Ishikawa (cell line): ENCODE data around the gene PROM1.

Experiments used
- CEBPB ChIP-seq: IDR thresholded peaks from 2 replicates; pipeline ENCODE4 v1.6.1; 2012
- CREB1 ChIP-seq: IDR thresholded peaks from 2 replicates; pipeline ENCODE4 v1.6.1; 2012; ENCODE audit warnings: low read depth
- EGR1 ChIP-seq: IDR thresholded peaks from 2 replicates; pipeline ENCODE4 v1.6.1; 2012
- EP300 ChIP-seq: IDR thresholded peaks from 2 replicates; pipeline ENCODE4 v1.6.1; 2012; ENCODE audit warnings: borderline replicate concordance
- FOXM1 ChIP-seq: IDR thresholded peaks from 2 replicates; pipeline ENCODE4 v1.6.1; 2012; ENCODE audit warnings: low read depth, borderline replicate concordance
- NFIC ChIP-seq: IDR thresholded peaks from 2 replicates; pipeline ENCODE4 v1.6.1; 2012
- RAD21 ChIP-seq: IDR thresholded peaks from 2 replicates; pipeline ENCODE4 v1.6.1; 2012; ENCODE audit warnings: low read depth
- REST ChIP-seq: IDR thresholded peaks from 2 replicates; pipeline ENCODE4 v1.6.1; 2012; ENCODE audit warnings: low read depth, mild to moderate bottlenecking
- TAF1 ChIP-seq: IDR thresholded peaks from 2 replicates; pipeline ENCODE4 v1.6.1; 2012; ENCODE audit warnings: low read depth, mild to moderate bottlenecking
- TCF12 ChIP-seq: IDR thresholded peaks from 2 replicates; pipeline ENCODE4 v1.6.1; 2012; ENCODE audit warnings: low read depth
- TEAD4 ChIP-seq: IDR thresholded peaks from 2 replicates; pipeline ENCODE4 v1.6.1; 2012
- USF1 ChIP-seq: IDR thresholded peaks from 2 replicates; pipeline ENCODE4 v1.6.1; 2012
- YY1 ChIP-seq: IDR thresholded peaks from 2 replicates; pipeline ENCODE4 v1.6.1; 2012; ENCODE audit warnings: low read depth
- ZBTB7A ChIP-seq: IDR thresholded peaks from 2 replicates; pipeline ENCODE4 v1.6.1; 2012; ENCODE audit warnings: low read depth
- TF ChIP-seq, protein P1 (sequence below): IDR thresholded peaks from 2 replicates; pipeline ENCODE4 v1.6.1; 2012

The PROM1 gene

DNA sequence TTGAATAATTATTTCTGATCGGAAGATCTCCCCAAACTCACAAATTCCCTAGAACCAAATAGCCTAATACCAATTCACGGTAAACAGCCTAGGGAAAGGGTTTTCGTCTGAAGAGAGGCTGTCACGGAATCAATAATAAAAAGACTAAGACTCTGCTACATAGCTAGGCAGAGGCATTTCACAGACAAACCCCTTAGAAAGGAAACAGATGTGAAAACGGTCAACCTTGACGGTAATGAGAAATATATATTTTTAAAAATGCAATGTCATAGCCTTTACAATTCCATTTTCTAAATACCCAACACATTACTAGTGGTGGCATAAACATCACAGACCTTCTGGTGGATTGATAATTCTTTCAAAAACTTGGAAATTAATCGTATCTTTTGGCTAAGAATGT, 28.4 kb downstream of the PROM1 start:
- TF ChIP-seq TCF12, result no peak
- no peak for TF ChIP-seq TEAD4
- no peak for TF ChIP-seq RAD21
- TF ChIP-seq TAF1, result no peak

- TF ChIP-seq EGR1 (no peak), NFIC (no peak), FOXM1 (no peak), CEBPB (no peak), REST (no peak), USF1 (no peak), TEAD4 (no peak), YY1 (no peak), ZBTB7A (no peak), RAD21 (no peak), CREB1 (no peak), TAF1 (no peak), TCF12 (no peak), EP300 (no peak)
- TF ChIP-seq, protein P1, sequence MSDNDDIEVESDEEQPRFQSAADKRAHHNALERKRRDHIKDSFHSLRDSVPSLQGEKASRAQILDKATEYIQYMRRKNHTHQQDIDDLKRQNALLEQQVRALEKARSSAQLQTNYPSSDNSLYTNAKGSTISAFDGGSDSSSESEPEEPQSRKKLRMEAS, result no peak
These were observed 30.9 kb downstream of the PROM1 start for GRCh38 chr4:16052939-16053338.

DNA sequence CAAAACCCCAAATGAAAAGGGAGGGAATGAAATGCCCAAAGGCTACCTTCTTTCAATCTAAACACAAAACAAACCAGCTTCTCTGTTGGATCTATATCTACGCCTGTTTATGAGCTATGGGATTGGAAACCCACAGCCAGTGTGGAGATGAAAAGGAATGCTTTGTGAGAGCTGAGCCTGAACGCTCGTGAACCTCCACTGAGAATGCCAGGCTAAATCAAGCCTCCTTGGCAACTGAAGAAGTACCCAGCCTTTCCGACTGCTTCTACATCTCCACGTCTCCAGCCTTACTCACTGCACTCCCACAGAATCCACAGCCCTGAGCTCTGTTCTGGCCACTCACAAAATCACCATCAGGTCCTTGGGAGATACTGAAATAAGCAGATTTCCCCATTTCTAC, 31.8 kb downstream of the PROM1 start:
- TF ChIP-seq EGR1 (no peak), REST (no peak), TEAD4 (no peak), NFIC (no peak), CEBPB (no peak), TAF1 (no peak), USF1 (no peak), RAD21 (no peak), FOXM1 (no peak), YY1 (no peak), CREB1 (no peak), TCF12 (no peak), EP300 (no peak), ZBTB7A (no peak)
- TF ChIP-seq, protein P1, result no peak

GRCh38 chr4:16051132-16051531, 32.7 kb downstream of the PROM1 start:
- TF ChIP-seq FOXM1 (no peak), REST (no peak), TEAD4 (no peak), EP300 (no peak), TCF12 (no peak), YY1 (no peak), CEBPB (no peak), ZBTB7A (no peak), TAF1 (no peak), CREB1 (no peak), EGR1 (no peak), NFIC (no peak), RAD21 (no peak), USF1 (no peak)
- TF ChIP-seq, protein P1, result no peak
